ENCODE results near the gene TIMM44.
"Not testable (repeated sequence)": the region's sequence is repeated elsewhere in the genome, so short reads cannot be mapped to it uniquely, and the experiment has no call there.

TIMM44 gene

DNA sequence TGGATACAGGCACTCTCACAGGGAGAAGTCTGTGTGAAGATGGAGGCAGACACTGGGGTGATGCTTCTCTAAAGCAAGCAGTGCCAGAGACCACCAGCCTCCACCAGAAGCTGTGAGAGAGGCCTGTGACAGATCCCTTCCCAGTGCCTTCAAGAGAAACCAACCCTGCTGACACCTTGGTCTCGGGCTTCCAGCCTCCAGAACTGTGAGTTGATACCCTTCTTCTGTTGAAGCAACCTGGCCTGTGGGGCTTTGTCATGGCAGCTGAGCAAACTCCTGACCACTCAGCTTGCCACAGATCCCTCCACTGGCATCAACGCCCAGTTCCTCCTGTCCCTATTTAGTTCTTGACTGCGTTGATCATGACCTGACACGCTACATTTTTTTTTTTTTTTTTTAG, 33.0 kb upstream of the TIMM44 start:
- DNase-seq (ENCODE audit: low read depth), result no peak

- DNase-seq (ENCODE audit: low read depth), result no peak
Observed at GRCh38 chr19:7975037-7975436, 31.6 kb upstream of the TIMM44 start.

DNA sequence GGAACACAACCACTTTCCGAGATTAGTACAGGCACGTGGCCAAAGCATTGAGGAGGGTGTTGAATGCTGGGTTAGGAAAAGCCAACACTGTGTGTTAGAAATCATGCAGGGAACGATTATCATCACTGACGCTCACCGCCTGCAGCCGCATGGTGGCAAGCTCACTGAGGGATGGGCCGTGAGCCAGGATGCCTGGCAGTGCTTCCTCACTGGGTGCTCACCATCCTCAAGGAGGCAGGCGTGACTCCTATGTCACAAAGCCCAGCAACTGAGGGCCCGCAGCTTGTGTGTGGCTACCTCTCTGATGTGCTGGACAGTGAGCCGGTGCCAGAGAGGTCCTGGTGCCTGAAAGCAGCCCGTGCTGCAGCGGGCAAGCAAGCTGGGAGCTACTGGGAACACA, 30.4 kb upstream of the TIMM44 start:
- DNase-seq (ENCODE audit: low read depth), result no peak

DNA sequence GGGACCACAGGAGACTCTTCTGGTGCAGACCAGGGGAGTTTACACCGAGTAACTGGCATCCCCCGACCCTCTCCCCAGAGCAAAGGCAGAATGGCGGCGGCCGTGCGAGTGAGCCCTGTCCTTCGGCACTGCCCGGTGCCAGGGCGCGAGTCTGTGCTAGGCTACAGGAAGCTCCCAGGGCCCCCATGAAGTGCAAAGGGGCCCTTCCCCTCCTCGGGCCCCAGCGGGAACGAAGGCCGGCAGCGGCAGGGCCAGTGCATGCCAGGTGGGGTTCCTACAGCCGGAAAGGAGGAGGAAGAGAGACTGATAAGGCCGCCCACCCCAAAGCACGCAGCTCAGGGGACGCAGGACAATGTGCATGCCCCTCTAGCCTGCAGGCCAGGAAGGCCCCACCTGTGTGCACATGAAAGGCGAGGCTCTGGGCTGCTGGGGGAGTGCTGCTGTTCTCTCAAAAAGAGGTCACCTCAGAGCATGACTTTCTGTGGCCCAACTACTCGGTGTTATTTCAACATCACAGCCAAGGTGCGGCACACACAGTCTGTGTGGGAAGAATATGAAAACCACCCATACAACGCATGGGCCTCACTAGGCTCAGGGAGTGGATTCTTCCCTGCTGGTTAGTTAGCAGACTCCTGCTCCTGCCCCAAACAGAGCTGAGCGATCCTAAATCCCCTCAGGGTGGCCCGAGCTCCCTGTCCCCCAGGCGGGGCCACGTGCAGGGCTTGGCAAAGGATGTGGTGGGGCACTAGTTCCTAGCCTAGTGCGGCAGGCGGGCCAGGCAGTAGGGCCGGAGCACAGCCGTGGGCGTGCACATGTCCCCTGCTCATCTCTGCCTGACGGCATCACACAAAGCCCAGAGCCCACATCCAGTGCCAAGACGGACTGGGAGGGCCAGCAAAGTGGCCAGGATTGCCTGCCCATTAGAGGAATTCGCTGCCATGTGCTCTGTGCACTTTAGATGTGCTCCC, 28.4 kb upstream of the TIMM44 start:
- DNase-seq (ENCODE audit: low read depth), result no peak

DNA sequence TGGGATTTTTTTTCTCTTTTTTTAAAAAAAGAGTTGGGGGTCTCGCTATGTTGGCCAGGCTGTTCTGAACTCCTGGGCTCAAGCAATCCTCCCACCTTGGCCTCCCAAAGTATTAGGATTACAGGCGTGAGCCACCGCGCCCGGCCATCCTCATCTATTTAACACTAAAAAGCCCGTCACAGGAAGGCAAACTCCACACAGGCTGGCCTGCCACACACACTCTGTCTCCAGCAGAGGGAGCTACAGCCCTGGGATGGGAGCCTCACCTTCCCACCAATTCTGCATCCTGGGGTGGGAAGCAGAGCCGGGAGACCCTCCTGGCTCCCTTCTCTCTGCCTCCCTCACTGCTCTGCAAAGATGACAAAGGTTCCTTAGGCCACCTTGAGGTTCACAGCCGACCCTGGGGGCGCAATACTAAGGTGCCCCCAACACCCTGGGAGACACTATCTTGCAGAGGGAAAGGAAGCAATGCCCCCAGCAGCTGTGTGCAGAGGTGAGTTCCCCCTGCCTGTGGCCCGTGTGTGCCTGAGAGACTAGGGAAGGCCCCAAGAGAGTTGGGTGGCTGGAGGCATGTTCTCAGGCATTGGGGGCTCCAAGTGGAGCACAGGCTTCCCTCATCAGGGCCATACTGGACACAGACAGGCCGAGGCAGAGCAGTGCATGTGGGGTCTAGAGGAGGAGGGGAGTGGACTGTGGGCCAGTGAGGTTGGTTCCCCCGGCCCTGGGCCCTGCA, 27.4 kb upstream of the TIMM44 start:
- DNase-seq (ENCODE audit: low read depth), result no peak

GRCh38 chr19:7969555-7969939, 26.1 kb upstream of the TIMM44 start:
- no peak for DNase-seq (ENCODE audit: low read depth)

GRCh38 chr19:7968796-7969554, 25.5 kb upstream of the TIMM44 start:
- DNase-seq (ENCODE audit: low read depth), result no peak

DNA sequence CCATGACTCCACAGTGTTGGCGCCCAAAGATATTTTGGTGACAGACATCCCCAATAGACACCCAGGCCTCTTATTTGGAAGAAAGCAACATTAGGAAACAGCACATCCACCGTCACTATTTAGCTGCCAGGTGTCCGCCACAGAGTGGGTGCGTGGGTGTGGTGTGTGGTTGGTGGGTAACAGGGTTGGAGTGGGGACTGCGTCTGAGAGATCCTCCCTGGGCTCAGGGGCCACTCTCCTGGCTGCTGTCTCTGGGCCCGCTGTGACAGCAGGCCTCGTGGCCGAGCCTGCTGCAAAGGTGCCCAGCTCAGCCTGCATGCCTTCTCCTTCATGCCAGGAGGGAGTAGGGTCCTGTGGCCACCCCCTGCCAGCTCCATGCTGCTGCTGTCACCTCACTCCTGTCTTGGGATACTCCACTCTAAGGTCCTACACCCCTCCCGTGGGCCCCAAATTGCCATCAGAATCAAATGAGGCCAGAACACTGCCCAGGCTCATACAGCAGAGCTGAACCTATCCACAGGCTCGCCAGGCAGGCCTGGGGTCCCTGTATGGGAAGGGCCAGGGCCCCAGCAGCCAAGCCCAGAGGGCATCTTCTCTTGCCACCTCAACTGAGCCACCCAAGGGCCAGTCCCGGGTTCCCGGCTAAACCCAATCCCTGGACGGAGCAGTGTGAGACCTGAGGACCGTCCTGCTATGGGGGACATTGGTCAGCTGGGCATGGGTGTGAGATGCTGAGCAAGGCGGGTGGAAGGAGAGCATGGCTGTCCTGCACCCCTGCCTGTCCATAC, 24.7 kb upstream of the TIMM44 start:
- no peak for DNase-seq (ENCODE audit: low read depth)

DNA sequence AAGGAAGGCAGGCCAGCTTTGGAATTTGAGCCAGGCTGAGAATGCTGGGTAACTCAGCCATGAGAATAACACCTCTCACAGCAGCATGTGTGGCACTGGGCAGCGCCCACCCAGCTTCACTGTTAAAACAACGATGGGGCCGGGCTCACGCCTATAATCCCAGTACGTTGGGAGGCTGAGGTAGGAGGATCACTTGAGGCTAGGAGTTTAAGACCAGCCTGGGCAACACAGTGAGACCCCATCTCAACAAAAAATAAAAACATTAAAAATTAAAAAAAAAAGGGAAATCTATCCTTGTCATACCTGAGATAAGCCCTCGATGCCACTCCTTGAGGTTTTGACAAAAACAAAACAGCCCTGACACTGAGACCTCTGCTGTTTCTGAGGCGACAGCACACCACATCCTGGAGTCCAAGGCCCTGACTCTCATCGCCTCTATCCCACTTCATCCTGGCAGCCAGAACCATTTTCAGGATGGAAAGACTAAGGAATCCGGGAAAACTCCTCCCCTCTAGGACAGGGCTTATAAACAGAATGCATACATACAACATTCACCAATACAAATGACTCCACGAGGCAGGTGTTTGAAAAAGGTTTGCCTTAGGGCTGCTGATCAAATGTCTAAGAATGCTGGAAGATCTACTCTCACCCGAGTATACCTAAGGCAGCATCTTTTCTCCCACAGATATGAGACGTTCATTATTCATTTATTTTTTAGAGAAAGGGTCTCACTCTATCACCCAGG, 22.6 kb upstream of the TIMM44 start:
- no peak for DNase-seq (ENCODE audit: low read depth)

DNA sequence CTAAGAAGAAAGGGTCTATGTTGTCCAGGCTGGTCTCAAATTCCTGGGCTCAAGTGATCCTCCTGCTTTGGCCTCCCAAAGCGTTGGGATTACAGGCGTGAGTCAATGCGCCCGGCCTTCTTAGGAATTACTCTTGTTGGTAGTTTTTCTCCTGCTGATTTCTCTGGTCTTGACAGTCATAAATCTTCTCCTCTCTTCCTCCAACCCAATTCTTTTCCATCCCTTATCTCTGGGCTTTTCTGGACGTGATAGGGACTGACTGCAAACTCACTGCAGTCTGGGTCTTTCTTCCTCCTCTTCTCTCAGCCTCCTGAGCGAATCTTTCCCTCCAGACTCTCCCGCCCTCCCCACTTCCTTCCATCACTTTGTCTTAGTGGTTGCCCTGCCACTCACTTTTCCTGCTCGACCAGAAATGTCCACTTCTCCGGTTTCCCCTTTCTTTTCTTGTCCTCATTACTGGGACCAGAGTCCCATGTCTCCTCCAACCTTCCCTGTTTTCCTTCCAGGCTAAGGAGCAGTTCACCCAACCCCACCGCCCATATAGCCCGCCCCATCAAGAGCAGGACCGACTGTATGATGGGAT, 21.9 kb upstream of the TIMM44 start:
- DNase-seq (ENCODE audit: low read depth), result no peak

DNA sequence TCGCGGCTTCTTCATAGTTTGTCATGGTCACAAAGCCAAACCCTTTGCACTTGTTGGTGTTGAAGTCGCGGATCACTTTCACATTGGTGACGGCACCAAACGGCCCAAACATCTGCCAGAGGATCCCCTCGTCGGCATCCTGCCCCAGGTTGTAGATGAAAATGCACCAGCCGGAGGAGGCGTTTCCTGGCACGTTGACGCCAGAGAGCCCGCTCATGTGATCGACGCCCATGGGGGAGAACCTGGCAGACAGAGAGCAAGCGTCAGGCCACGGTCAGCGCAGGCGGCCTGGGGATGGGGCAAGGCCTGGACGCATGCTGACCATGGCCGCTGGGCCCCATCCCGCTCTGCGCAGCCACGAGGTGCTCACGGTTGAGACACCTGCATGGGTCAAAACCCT, 20.1 kb upstream of the TIMM44 start:
- DNase-seq (ENCODE audit: low read depth), result no peak

- no peak for DNase-seq (ENCODE audit: low read depth)
Observed at GRCh38 chr19:7962644-7963268, 19.3 kb upstream of the TIMM44 start.

GRCh38 chr19:7961920-7962626, 18.6 kb upstream of the TIMM44 start:
- no peak for DNase-seq (ENCODE audit: low read depth)

- DNase-seq (ENCODE audit: low read depth), result not testable (repeated sequence)
Observed at GRCh38 chr19:7961082-7961481, 17.6 kb upstream of the TIMM44 start.

GRCh38 chr19:7959211-7959610, 15.7 kb upstream of the TIMM44 start:
- no peak for DNase-seq (ENCODE audit: low read depth)

DNA sequence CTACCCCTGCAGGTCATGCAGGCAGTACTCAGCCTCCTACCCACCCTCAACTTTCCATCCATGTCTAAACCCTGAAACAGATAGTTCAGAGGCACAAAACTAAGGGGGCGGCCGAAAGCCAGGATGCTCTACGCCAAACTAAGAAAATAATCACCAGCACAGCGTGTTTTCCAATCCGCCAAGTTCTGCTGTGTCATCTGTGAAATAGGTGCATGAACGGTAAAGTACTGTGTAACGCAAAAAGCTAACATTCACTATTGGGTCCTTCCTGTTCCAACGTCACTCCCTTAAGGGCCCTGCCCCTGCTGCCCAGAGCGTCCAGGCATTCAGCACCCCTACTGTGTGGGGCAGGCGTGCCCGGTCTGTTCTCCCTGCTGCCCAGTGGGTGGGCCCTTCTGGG, 12.2 kb upstream of the TIMM44 start:
- no peak for DNase-seq (ENCODE audit: low read depth)

DNA sequence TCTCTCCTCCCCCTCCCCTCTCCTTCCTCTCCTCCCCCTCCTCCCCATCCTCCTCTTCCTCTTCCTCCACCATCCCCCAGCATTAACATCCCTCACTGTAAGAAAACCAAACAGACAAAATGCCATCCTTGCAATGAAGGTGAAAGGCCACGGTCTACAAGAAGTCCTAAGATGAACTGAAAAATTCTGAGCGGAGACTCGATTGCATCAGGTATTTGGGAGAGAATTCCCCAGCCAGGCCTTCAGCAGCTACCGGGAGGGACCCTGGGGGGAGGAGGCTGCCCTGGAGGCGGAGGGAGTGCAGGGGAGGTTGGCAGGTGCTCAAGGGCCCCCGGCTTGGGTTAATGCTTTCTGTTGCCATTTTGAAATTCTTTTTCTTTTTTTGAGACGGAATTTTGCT, 10.1 kb upstream of the TIMM44 start:
- no peak for DNase-seq (ENCODE audit: low read depth)

DNA sequence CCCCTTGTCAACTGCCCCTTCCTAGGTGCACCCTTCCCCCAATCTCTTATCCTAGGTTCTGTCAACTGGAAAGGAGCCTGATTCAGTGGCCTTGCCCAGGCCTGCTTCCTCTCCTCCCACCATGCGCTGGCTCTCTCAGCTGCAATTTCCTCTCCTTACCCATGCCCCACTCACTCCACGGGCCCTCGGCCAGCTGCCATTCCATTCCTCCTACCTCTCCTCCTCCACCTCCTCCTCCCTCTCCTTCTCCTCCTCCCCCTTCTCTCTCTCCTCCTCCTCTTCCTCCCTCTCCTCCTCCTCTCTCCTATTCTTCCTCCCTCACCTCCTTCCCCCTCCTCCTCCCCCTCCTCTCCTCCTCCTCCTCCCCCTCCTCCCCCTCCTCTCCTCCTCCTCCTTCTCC, 9.6 kb upstream of the TIMM44 start:
- DNase-seq (ENCODE audit: low read depth), result no peak

DNA sequence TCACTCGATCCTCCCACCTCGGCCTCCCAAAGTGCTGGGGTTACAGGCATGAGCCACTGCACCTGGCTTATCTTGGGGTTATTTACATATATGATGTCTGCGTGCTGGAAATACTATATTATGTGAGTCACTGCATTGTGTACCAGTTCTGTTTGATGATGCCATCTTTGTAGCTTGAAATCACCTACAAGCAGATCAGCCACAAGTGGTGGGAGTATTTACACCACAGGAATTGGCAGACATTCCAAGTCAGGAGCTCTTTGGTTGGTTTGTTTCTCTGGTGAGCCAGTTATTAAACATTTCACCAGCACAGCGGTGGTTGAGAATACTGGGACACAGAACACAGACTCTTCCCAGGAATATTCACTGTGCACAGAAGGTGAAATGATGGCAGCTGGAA, 4.5 kb upstream of the TIMM44 start:
- DNase-seq (ENCODE audit: low read depth), result no peak
